H1 (cell line): Measurements from ENCODE around the gene BTBD16. TPM values are rescaled to one million over a fixed set of nuclear protein-coding genes. Genes with fewer than 3 reads are reported as not detected.

Source experiments
- CTCF ChIA-PET: fragments of 300-600 bp; sonication (Branson Sonifier 250); formaldehyde crosslinking; loops from one replicate; lab custom pipeline; 2021; ENCODE audit not compliant: partially characterized antibody; lab: Charles Lee
- POLR2A ChIA-PET: fragments of 300-600 bp; sonication (Branson Sonifier 250); formaldehyde crosslinking; loops from one replicate; lab custom pipeline; 2021; ENCODE audit warnings: inconsistent platforms; ENCODE audit not compliant: partially characterized antibody; lab: Charles Lee
- DNase-seq, 2 experiments: peaks; one replicate each; pipeline versions ENCODE4 v3.0.0 to v3.0.0-alpha.2; 2010 to 2022; ENCODE audit warnings: low spot score in 2 of 2, low read depth in 1 of 2, mixed read lengths in 1 of 2
- FAIRE-seq: peaks from 2 replicates; lab custom pipeline; 2011; peaks lifted over from hg19 to GRCh38; lab: Jason Lieb, UNC
- H2AFZ ChIP-seq: 2 replicates; pipeline ENCODE4 v1.8.1; 2012; ENCODE audit warnings: low read length, inconsistent platforms
- H2AK5ac ChIP-seq: 2 replicates; pipeline ENCODE4 v1.6.1; 2013; ENCODE audit warnings: low read depth, low read length
- H2BK120ac ChIP-seq: replicated peaks from 2 replicates; pipeline ENCODE3; 2013; ENCODE audit warnings: low read depth, low read length, inconsistent platforms
- H2BK12ac ChIP-seq: 2 replicates; pipeline ENCODE4 v1.6.1; 2013; ENCODE audit warnings: low read depth, low read length
- H2BK15ac ChIP-seq: 2 replicates; pipeline ENCODE4 v1.6.1; 2013; ENCODE audit warnings: low read length
- H2BK20ac ChIP-seq: 2 replicates; pipeline ENCODE4 v1.6.1; 2013; ENCODE audit warnings: low read length
- H2BK5ac ChIP-seq: 2 replicates; pipeline ENCODE4 v1.6.1; 2013; ENCODE audit warnings: low read depth, low read length
- H3K14ac ChIP-seq: 2 replicates; pipeline ENCODE4 v1.6.1; 2013; ENCODE audit warnings: inconsistent platforms; ENCODE audit not compliant: insufficient read length
- H3K18ac ChIP-seq: 2 replicates; pipeline ENCODE4 v1.6.1; 2013; ENCODE audit warnings: low read length; ENCODE audit errors: extremely low read depth
- H3K23ac ChIP-seq: 2 replicates; pipeline ENCODE4 v1.6.1; 2013; ENCODE audit warnings: inconsistent platforms; ENCODE audit not compliant: insufficient read length
- H3K23me2 ChIP-seq: 2 replicates; pipeline ENCODE4 v1.6.1; 2013; ENCODE audit warnings: low read depth, low read length
- H3K27ac ChIP-seq: 2 replicates; pipeline ENCODE4 v1.6.1; 2011; ENCODE audit warnings: low read depth, low read length, inconsistent platforms
- H3K27me3 ChIP-seq, 4 experiments: replicated peaks in 1 of 4; 1 replicate in 1 of 4; 2 replicates in 3 of 4; pipeline versions ENCODE4 v1.6.1 to v1.8.1; 2011 to 2013; ENCODE audit warnings: low read length in 3 of 4, mild to moderate bottlenecking in 3 of 4, inconsistent platforms in 2 of 4, mixed read lengths in 2 of 4, moderate library complexity in 1 of 4; ENCODE audit not compliant: control insufficient read depth in 3 of 4, insufficient read depth in 3 of 4; ENCODE audit errors: extremely low read depth in 1 of 4
- H3K36me3 ChIP-seq, 4 experiments: 2 replicates each; pipeline versions ENCODE4 v1.6.1 to v1.8.1; 2011 to 2013; ENCODE audit warnings: mild to moderate bottlenecking in 4 of 4, low read length in 3 of 4, moderate library complexity in 2 of 4, control low read depth in 1 of 4, inconsistent platforms in 1 of 4; ENCODE audit not compliant: insufficient read depth in 4 of 4, control insufficient read depth in 2 of 4
- H3K4ac ChIP-seq: replicated peaks from 2 replicates; pipeline ENCODE3; 2013; ENCODE audit warnings: low read length, low read depth, mixed read lengths, inconsistent platforms; ENCODE audit not compliant: insufficient read length
- H3K4me1 ChIP-seq, 4 experiments: replicated peaks in 1 of 4; 1 replicate in 1 of 4; 2 replicates in 3 of 4; pipeline versions ENCODE4 v1.6.1 to v1.8.1; 2011 to 2013; ENCODE audit warnings: low read length in 3 of 4, inconsistent platforms in 2 of 4, mixed read lengths in 1 of 4; ENCODE audit not compliant: insufficient read depth in 4 of 4, control insufficient read depth in 3 of 4
- H3K4me2 ChIP-seq, 2 experiments: 2 replicates each; pipeline versions ENCODE4 v1.6.1 to v1.8.1; 2011 to 2013; ENCODE audit warnings: low read depth in 2 of 2, low read length in 2 of 2, control low read depth in 1 of 2, inconsistent platforms in 1 of 2, mild to moderate bottlenecking in 1 of 2; ENCODE audit not compliant: insufficient read depth in 1 of 2
- H3K4me3 ChIP-seq, 4 experiments: fragments of 200-600, 300-600 bp in 1 of 4; sonication (generic), shearing (Covaris generic), sonication (Bioruptor Twin) in 1 of 4; 2 replicates each; pipeline versions ENCODE4 v1.5.1 to v1.8.1; 2011 to 2016; ENCODE audit warnings: low read length in 4 of 4, low read depth in 3 of 4, control low read depth in 2 of 4, inconsistent platforms in 2 of 4, mild to moderate bottlenecking in 2 of 4, mixed read lengths in 1 of 4, moderate library complexity in 1 of 4; ENCODE audit not compliant: insufficient read depth in 2 of 4; ENCODE audit errors: extremely low read depth in 1 of 4
- H3K56ac ChIP-seq: replicated peaks from 2 replicates; pipeline ENCODE3; 2013; ENCODE audit warnings: low read depth, mild to moderate bottlenecking, mixed read lengths, low read length, inconsistent platforms; ENCODE audit not compliant: insufficient read length
- H3K79me1 ChIP-seq: 2 replicates; pipeline ENCODE4 v1.6.1; 2013; ENCODE audit warnings: low read depth, low read length, control low read depth
- H3K79me2 ChIP-seq, 2 experiments: 2 replicates each; pipeline versions ENCODE4 v1.6.1 to v1.8.1; 2012 to 2013; ENCODE audit warnings: low read length in 2 of 2, mild to moderate bottlenecking in 2 of 2, inconsistent platforms in 1 of 2; ENCODE audit not compliant: insufficient read depth in 2 of 2, control insufficient read depth in 1 of 2
- H3K9ac ChIP-seq, 4 experiments: replicated peaks in 1 of 4; 1 replicate in 1 of 4; 2 replicates in 3 of 4; pipeline versions ENCODE4 v1.6.1 to v1.8.1; 2011 to 2013; ENCODE audit warnings: low read depth in 3 of 4, low read length in 3 of 4, control low read depth in 2 of 4, mild to moderate bottlenecking in 2 of 4, moderate library complexity in 2 of 4, inconsistent platforms in 1 of 4; ENCODE audit errors: extremely low read depth in 1 of 4
- H3K9me3 ChIP-seq, 2 experiments: 2 replicates each; pipeline versions ENCODE4 v1.6.1 to v1.8.1; 2012 to 2013; ENCODE audit warnings: mild to moderate bottlenecking in 2 of 2, moderate library complexity in 2 of 2, control low read depth in 1 of 2, inconsistent platforms in 1 of 2, low read depth in 1 of 2, low read length in 1 of 2, mixed read lengths in 1 of 2; ENCODE audit not compliant: insufficient read depth in 2 of 2
- H4K20me1 ChIP-seq, 2 experiments: replicated peaks in 1 of 2; 2 replicates each; pipeline versions ENCODE3 to v1.8.1; 2011 to 2013; ENCODE audit warnings: inconsistent platforms in 2 of 2, low read length in 2 of 2, mild to moderate bottlenecking in 1 of 2; ENCODE audit not compliant: insufficient read depth in 2 of 2, control insufficient read depth in 1 of 2
- H4K5ac ChIP-seq: 2 replicates; pipeline ENCODE4 v1.6.1; 2013; ENCODE audit warnings: low read length, low read depth, mixed read lengths, inconsistent platforms; ENCODE audit not compliant: insufficient read length
- H4K8ac ChIP-seq: 2 replicates; pipeline ENCODE4 v1.8.0; 2013; ENCODE audit warnings: mild to moderate bottlenecking, moderate library complexity, low read length, inconsistent platforms; ENCODE audit not compliant: insufficient read depth; ENCODE audit errors: extremely low read depth
- H4K91ac ChIP-seq: replicated peaks from 2 replicates; pipeline ENCODE3; 2013; ENCODE audit warnings: low read length, mixed read lengths, inconsistent platforms; ENCODE audit not compliant: insufficient read length
- BCL11A ChIP-seq, 2 experiments: IDR thresholded peaks; one replicate each; pipeline ENCODE4 v1.6.1; 2011; ENCODE audit warnings: low read depth in 2 of 2, low read length in 2 of 2, mild to moderate bottlenecking in 2 of 2
- CBX5 ChIP-seq: fragments of 300-800, 300-1000 bp; sonication (generic); IDR thresholded peaks from 2 replicates; pipeline ENCODE4 v1.7.1; 2016; ENCODE audit warnings: antibody characterized with exemption, low read length, low read depth
- CBX8 ChIP-seq: fragments of 300-800, 300-1000 bp; sonication (generic); IDR thresholded peaks from 2 replicates; pipeline ENCODE4 v1.7.1; 2016; ENCODE audit warnings: low read depth, low read length, borderline replicate concordance
- CEBPB ChIP-seq: IDR thresholded peaks from 2 replicates; pipeline ENCODE4 v1.6.1; 2012; ENCODE audit warnings: low read depth, low read length
- CHD2 ChIP-seq: IDR thresholded peaks from 2 replicates; pipeline ENCODE4 v1.6.1; 2012; ENCODE audit warnings: low read length, improper control_type of control experiment
- E2F6 ChIP-seq: IDR thresholded peaks from 2 replicates; pipeline ENCODE4 v1.6.1; 2012; ENCODE audit warnings: inconsistent platforms
- EGR1 ChIP-seq: IDR thresholded peaks from 2 replicates; pipeline ENCODE4 v1.6.1; 2011; ENCODE audit warnings: low read depth, low read length, borderline replicate concordance
- HDAC2 ChIP-seq, 2 experiments: fragments of 300-600 bp in 1 of 2; sonication (generic) in 1 of 2; IDR thresholded peaks; 2 replicates each; pipeline ENCODE4 v1.6.1; 2011 to 2012; ENCODE audit warnings: low read depth in 2 of 2, low read length in 2 of 2, mild to moderate bottlenecking in 2 of 2, moderate library complexity in 2 of 2, borderline replicate concordance in 1 of 2, inconsistent platforms in 1 of 2
- MAX ChIP-seq: IDR thresholded peaks from 2 replicates; pipeline ENCODE4 v1.6.1; 2012; ENCODE audit warnings: inconsistent platforms
- NRF1 ChIP-seq: IDR thresholded peaks from 2 replicates; pipeline ENCODE4 v1.6.1; 2011; ENCODE audit warnings: mild to moderate bottlenecking, low read depth, low read length, improper control_type of control experiment
- PHF8 ChIP-seq: fragments of 200-600 bp; sonication (generic); conservative IDR thresholded peaks from 2 replicates; pipeline ENCODE4 v1.7.1; 2012; ENCODE audit warnings: low read depth, mild to moderate bottlenecking, inconsistent platforms, low read length, moderate library complexity
- POU5F1 ChIP-seq: IDR thresholded peaks from 2 replicates; pipeline ENCODE4 v1.6.1; 2011; ENCODE audit warnings: low read depth, mild to moderate bottlenecking, low read length, moderate library complexity
- RNF2 ChIP-seq: fragments of 200-900, 300-1000 bp; sonication (generic); IDR thresholded peaks from 2 replicates; pipeline ENCODE4 v1.7.1; 2016; ENCODE audit warnings: borderline replicate concordance, low read depth, mild to moderate bottlenecking, antibody characterized with exemption, low read length; ENCODE audit not compliant: poor library complexity, severe bottlenecking; ENCODE audit errors: missing control alignments
- SP4 ChIP-seq: IDR thresholded peaks from 2 replicates; pipeline ENCODE4 v1.6.1; 2012; ENCODE audit warnings: low read length, inconsistent platforms
- WGBS, 2 experiments: shearing (Covaris generic) in 1 of 2; methylation state at CpG; one replicate each; pipeline versions ENCODE4 v1.1.6 to v1.1.7; 2013 to 2015; ENCODE audit warnings: low lambda C conversion rate in 2 of 2, mixed read lengths in 2 of 2, inconsistent platforms in 1 of 2, low coverage in 1 of 2, missing lambda C conversion rate in 1 of 2; ENCODE audit not compliant: insufficient replicate concordance in 2 of 2, insufficient coverage in 1 of 2, insufficient read length in 1 of 2; ENCODE audit errors: extremely low coverage in 1 of 2, missing lambda C conversion rate in 1 of 2; 5-methylcytosine and 5-hydroxymethylcytosine counted together
- polyA plus RNA-seq, 7 experiments: library from polyadenylated mRNA; depleted of rRNA in 3 of 7; stranded (reverse) in 5 of 7; unstranded in 2 of 7; fragments of >200 nt in 5 of 7; fragments of 200-250 nt in 2 of 7; gene quantifications; 1 replicate in 5 of 7; 2 replicates in 1 of 7; 4 replicates in 1 of 7; pipeline versions ENCODE4 v1.2.1 to v1.2.3, GENCODE V29; 2011 to 2013; ENCODE audit warnings: missing spikeins in 2 of 7, mixed read lengths in 2 of 7
- total RNA-seq: library from RNA; stranded (reverse); fragmentation: NEBNext Ultra II Directional; extraction: Animal tissue kit (Norgen Biotek cat#: 25700); gene quantifications from 2 replicates; pipeline ENCODE4 v1.2.1, GENCODE V29; 2021

The BTBD16 gene
- total and polyA plus RNA-seq, 2 of the 8 experiments (the other 6 are each of a cell fraction or from before 2014, with no cell fraction given): 0.05 TPM; not detected in 1

GRCh38 chr10:122301811-122302115 is 30.7 kb downstream of the BTBD16 start:
- H4K91ac ChIP-seq: no peak overlapping the region
- H3K9ac ChIP-seq: no peak overlapping the region
- no peak overlapping the region for H2AK5ac ChIP-seq
- no peak overlapping the region for H2BK120ac ChIP-seq
- H3K4me1 ChIP-seq: peaks cover 0 to 3% (median 2%) of the 10 kb centered on the region in 4 experiments; a peak in 6 of 7 replicates
- H3K79me2 ChIP-seq: no peaks in the 10 kb centered on the region
- H3K4me3 ChIP-seq: no peak overlapping the region
- H4K20me1 ChIP-seq: no peaks in the 10 kb centered on the region
- FAIRE-seq (no peak), DNase-seq (no peak)
- no peak overlapping the region for H4K5ac ChIP-seq
- H2AFZ ChIP-seq: no peak overlapping the region
- H3K36me3 ChIP-seq: no peaks in the 10 kb centered on the region
- no peak overlapping the region for H2BK12ac ChIP-seq
- no peaks in the 10 kb centered on the region for H3K9me3 ChIP-seq
- ChIA-PET POLR2A (interaction anchor here (0.6 to 1.4 kb wide), 2 partner anchors 131 to 427 kb away, joined by 3 read pairs; no protein-coding TSS in a partner anchor), CTCF (interaction anchor here (0.7 to 2.2 kb wide), 8 partner anchors 16 to 402 kb away, joined by 3 to 31 read pairs (median 4); no protein-coding TSS in a partner anchor)
- no peak overlapping the region for H3K27ac ChIP-seq
- no peak overlapping the region for H2BK5ac ChIP-seq
- H3K18ac ChIP-seq: no peak overlapping the region
- no peak overlapping the region for H3K56ac ChIP-seq
- no peak overlapping the region for H4K8ac ChIP-seq
- H3K4me2 ChIP-seq: no peak overlapping the region
- no peak overlapping the region for H3K23ac ChIP-seq
- H3K4ac ChIP-seq: no peak overlapping the region
- WGBS, 2 experiments: 80% methylated on average over 7 of the region's 7 CpGs; no CpG with 5 or more reads in 1 of the 2 experiments
- no peak overlapping the region for H2BK20ac ChIP-seq
- no peaks in the 10 kb centered on the region for H3K27me3 ChIP-seq
- no peaks in the 10 kb centered on the region for H3K79me1 ChIP-seq
- H3K23me2 ChIP-seq: no peaks in the 10 kb centered on the region
- H2BK15ac ChIP-seq: no peak overlapping the region
- no peak overlapping the region for H3K14ac ChIP-seq
- TF ChIP-seq PHF8 (no peak), MAX (no peak), E2F6 (no peak), CEBPB (no peak), SP4 (no peak), POU5F1 (no peak), HDAC2 (IDR thresholded peaks at IDR 0.05; ENCODE audit: borderline replicate concordance in 1 of 2, low read depth in 2 of 2, low read length in 2 of 2) (no peak), CBX8 (no peak), BCL11A (IDR thresholded peaks at IDR 0.05; ENCODE audit: low read depth in 2 of 2, low read length in 2 of 2) (no peak), CBX5 (no peak), CHD2 (no peak), RNF2 (no peak), EGR1 (no peak), NRF1 (no peak)
